Esophagus muscularis mucosa (tissue), 4 donors: ENCODE results near the gene GPC1. TPM values are rescaled to one million over a fixed set of nuclear protein-coding genes. Genes with fewer than 3 reads are reported as not detected.

Experiments used
- DNase-seq: peaks from one replicate; pipeline ENCODE4 v3.0.0-alpha.2; 2017; ENCODE audit errors: extremely low spot score
- H3K27ac ChIP-seq, 4 donors: fragments of 200-600 bp; sonication (generic); replicated peaks in 1 of 4; 1 replicate in 3 of 4; 2 replicates in 1 of 4; pipeline ENCODE4 v1.5.1; 2016 to 2019; ENCODE audit warnings: mild to moderate bottlenecking in 1 of 4
- H3K27me3 ChIP-seq, 4 donors: fragments of 200-600 bp; sonication (generic); one replicate each; pipeline versions ENCODE4 v1.5.1 to v1.6.0; 2016 to 2019
- H3K36me3 ChIP-seq, 4 donors: fragments of 200-600 bp; sonication (generic); one replicate each; pipeline ENCODE4 v1.5.1; 2016 to 2019
- H3K4me1 ChIP-seq, 4 donors: fragments of 200-600 bp; sonication (generic); one replicate each; pipeline ENCODE4 v1.5.1; 2016 to 2019
- H3K4me3 ChIP-seq, 4 donors: fragments of 200-600 bp; sonication (generic); 1 replicate in 2 of 4; 2 replicates in 2 of 4; pipeline ENCODE4 v1.5.1; 2016 to 2019; ENCODE audit warnings: mild to moderate bottlenecking in 4 of 4, moderate library complexity in 1 of 4
- H3K9me3 ChIP-seq, 4 donors: fragments of 200-600 bp; sonication (generic); 1 replicate in 3 of 4; 2 replicates in 1 of 4; pipeline ENCODE4 v1.5.1; 2016 to 2019
- EP300 ChIP-seq: sonication (generic); formaldehyde crosslinking; IDR thresholded peaks from one replicate; pipeline ENCODE4 v1.6.1; 2017; ENCODE audit warnings: antibody characterized with exemption
- POLR2A ChIP-seq: fragments of 450-650 bp; IDR thresholded peaks from one replicate; pipeline ENCODE4 v1.6.1; 2017; ENCODE audit warnings: antibody characterized with exemption, moderate library complexity, mild to moderate bottlenecking, low read depth
- POLR2AphosphoS5 ChIP-seq, 2 donors: sonication (generic); formaldehyde crosslinking; IDR thresholded peaks; one replicate each; pipeline ENCODE4 v1.6.1; 2017; ENCODE audit warnings: antibody characterized with exemption in 2 of 2
- WGBS: methylation state at CpG from one replicate; pipeline ENCODE4 v1.1.5; 2018; 5-methylcytosine and 5-hydroxymethylcytosine counted together
- intact Hi-C: fragments of 100-400 bp; cut with DNase I; formaldehyde crosslinking; loops from one replicate; pipeline ENCODE4 v1.15.1; 2023
- total RNA-seq, 4 donors: library from RNA; depleted of rRNA; stranded (reverse); fragments of >200 nt; gene quantifications; one replicate each; pipeline versions ENCODE4 v1.1.0 to v1.2.1, GENCODE V29; 2016
- TF ChIP-seq, protein P1 (sequence below), 3 experiments: fragments of 200-600 bp in 2 of 3; fragments of 450-650 bp in 1 of 3; sonication (generic) in 2 of 3; IDR thresholded peaks; one replicate each; pipeline ENCODE4 v1.5.1; 2017 to 2019; ENCODE audit warnings: antibody characterized with exemption in 3 of 3, mild to moderate bottlenecking in 2 of 3, moderate library complexity in 1 of 3

Gene GPC1
- total RNA-seq, 4 donors from 2014 or later = 29.1 to 71.5 (median 41.8) TPM

DNA sequence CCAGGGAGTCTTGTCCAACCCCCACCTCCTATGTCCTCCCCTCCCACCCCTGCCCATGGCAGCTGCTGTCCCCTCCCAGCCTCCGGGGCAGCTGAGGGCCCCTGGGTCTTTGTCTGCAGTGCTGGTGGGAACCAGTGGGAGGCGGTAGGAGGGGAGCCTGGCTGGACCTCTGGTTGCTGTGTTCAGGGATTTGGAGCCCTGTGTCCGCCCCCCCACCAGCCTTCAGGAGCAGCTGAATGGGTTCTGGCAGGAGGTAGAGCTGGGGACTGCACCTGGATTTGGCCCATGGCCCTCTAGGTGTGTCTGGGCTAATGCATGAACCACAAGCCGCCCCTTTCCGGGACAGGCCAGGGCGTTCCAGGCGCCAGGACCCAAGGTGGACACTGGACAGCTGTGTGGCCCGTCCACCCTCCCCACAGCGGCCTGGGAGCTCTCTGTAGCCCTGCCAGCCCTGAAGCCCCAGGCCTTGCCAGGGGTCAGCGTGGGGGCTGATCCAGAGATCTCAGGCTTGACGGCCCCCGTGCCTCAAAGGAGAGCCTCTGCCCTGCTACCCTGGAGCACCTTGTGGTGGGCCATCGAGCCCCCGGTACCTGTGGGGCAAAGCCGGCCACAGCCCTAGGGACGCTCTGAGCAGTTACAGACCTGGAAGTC is 25.4 kb downstream of the GPC1 start:
- TF ChIP-seq, protein P1, sequence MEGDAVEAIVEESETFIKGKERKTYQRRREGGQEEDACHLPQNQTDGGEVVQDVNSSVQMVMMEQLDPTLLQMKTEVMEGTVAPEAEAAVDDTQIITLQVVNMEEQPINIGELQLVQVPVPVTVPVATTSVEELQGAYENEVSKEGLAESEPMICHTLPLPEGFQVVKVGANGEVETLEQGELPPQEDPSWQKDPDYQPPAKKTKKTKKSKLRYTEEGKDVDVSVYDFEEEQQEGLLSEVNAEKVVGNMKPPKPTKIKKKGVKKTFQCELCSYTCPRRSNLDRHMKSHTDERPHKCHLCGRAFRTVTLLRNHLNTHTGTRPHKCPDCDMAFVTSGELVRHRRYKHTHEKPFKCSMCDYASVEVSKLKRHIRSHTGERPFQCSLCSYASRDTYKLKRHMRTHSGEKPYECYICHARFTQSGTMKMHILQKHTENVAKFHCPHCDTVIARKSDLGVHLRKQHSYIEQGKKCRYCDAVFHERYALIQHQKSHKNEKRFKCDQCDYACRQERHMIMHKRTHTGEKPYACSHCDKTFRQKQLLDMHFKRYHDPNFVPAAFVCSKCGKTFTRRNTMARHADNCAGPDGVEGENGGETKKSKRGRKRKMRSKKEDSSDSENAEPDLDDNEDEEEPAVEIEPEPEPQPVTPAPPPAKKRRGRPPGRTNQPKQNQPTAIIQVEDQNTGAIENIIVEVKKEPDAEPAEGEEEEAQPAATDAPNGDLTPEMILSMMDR (IDR thresholded peaks at IDR 0.05) = no peak
- TF ChIP-seq POLR2A (no peak), POLR2AphosphoS5 (IDR thresholded peaks at IDR 0.05) (no peak), EP300 (no peak)
- DNase-seq = no peak
- Histone ChIP-seq H3K4me3 (no peak overlapping the region), H3K4me1 (peaks cover 0 to 14% (median 6%) of the 10 kb centered on the region in 4 donors), H3K36me3 (peaks cover 7 to 67% (median 39%) of the 10 kb centered on the region in 4 donors), H3K9me3 (no peaks in the 10 kb centered on the region), H3K27me3 (peaks cover 0 to 8% (median 0%) of the 10 kb centered on the region in 4 donors), H3K27ac (no peak overlapping the region)
- WGBS = 60% methylated on average over 1 of the region's 16 CpGs
- intact Hi-C loops = no loop called here

DNA sequence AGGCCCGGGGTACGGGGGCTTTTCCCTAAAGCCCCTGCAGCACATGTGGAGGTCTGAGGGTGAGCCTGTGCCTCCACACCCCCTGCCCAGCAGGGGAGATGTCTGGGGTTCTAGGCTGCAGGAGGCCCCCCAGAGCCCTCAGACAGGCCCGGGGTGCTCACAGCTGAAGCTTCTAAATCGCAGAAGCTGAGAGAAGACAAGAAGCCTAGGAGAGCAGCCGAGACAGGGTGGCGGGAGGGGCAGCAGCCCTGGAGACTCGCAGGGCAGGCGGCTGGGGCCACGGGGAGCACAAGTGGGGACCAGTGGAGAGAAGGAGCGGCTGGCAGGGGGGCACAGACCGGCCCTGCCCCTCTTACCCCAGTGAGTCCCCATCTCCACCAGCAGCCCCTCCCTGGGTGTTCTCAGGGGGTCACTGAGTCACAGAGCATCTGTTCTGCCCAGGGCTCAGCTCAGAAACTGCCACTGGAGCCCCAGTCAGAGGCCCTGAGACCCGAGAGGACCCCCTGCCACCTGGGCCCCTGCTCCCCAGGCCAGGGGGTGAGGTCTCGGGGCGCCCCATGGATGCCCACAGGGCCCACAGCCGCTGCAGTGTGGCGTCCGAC is 26.1 kb downstream of the GPC1 start:
- TF ChIP-seq, protein P1 (IDR thresholded peaks at IDR 0.05) = no peak
- TF ChIP-seq POLR2AphosphoS5 (IDR thresholded peaks at IDR 0.05) (no peak), EP300 (no peak), POLR2A (no peak)
- Histone ChIP-seq H3K4me1 (peaks cover 0 to 7% (median under 1%) of the 10 kb centered on the region in 4 donors), H3K27me3 (peaks cover 0 to 2% (median 0%) of the 10 kb centered on the region in 4 donors), H3K9me3 (no peaks in the 10 kb centered on the region), H3K27ac (no peak overlapping the region), H3K4me3 (no peak overlapping the region), H3K36me3 (peaks cover 7 to 73% (median 42%) of the 10 kb centered on the region in 4 donors)
- 89% methylated on average over 5 of the region's 17 CpGs for WGBS
- no peak for DNase-seq
- intact Hi-C loops = no loop called here

DNA sequence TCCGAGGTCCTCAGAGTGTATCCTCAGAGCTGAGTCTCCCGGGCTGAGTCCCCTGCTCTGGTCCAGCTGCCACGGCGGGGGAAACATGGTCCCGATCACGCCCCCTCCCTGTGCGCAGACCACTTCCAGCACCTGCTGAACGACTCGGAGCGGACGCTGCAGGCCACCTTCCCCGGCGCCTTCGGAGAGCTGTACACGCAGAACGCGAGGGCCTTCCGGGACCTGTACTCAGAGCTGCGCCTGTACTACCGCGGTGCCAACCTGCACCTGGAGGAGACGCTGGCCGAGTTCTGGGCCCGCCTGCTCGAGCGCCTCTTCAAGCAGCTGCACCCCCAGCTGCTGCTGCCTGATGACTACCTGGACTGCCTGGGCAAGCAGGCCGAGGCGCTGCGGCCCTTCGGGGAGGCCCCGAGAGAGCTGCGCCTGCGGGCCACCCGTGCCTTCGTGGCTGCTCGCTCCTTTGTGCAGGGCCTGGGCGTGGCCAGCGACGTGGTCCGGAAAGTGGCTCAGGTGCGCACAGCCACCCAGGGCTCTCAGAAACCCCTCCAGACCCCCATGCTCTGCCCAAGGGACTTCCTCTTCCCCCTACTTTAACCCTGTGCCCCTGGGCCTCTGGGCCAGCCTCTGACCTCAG is 26.7 kb downstream of the GPC1 start:
- H3K27me3 ChIP-seq = no peaks in the 10 kb centered on the region
- no peak for TF ChIP-seq POLR2A
- no peak for TF ChIP-seq EP300
- H3K4me1 ChIP-seq = peaks cover 0 to under 1% (median 0%) of the 10 kb centered on the region in 4 donors
- no peak overlapping the region for H3K27ac ChIP-seq
- 89% methylated on average over 20 of the region's 41 CpGs for WGBS
- H3K36me3 ChIP-seq = peaks cover 7 to 75% (median 44%) of the 10 kb centered on the region in 4 donors
- H3K9me3 ChIP-seq = no peaks in the 10 kb centered on the region
- DNase-seq = no peak
- intact Hi-C loops = no loop called here
- no peak overlapping the region for H3K4me3 ChIP-seq

DNA sequence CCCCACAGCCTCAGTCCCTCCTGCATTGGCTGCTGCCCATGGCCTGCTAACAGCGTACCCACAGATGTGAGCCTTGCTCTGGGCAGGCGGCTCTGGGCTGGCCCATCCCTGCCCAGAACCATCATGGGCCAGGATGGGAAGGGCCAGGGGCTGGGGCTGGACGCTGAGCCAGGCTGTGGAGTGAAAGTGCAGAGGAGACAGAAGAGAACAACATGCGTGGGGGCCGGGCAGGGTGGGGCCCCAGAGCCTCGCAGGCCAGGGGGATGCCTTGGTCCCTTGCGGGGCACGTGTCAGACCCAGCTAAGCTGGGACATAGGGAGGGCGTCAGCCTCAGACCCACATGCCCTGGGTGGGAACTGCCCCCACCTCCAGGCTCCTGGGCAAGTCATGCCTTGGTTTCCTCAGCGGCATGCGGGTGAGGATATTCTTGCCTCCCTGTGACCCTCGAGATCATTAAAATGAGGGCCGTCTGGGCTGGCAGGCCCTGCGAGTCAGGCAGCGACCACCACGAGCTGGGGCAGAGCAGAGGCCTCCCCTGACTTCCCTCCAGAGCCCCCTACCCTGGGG is 27.3 kb downstream of the GPC1 start:
- intact Hi-C loops = no loop called here
- 94% methylated on average over 7 of the region's 16 CpGs for WGBS
- H3K27ac ChIP-seq = no peak overlapping the region
- DNase-seq = no peak
- H3K36me3 ChIP-seq = peaks cover 7 to 75% (median 44%) of the 10 kb centered on the region in 4 donors
- H3K27me3 ChIP-seq = no peaks in the 10 kb centered on the region
- H3K9me3 ChIP-seq = no peaks in the 10 kb centered on the region
- TF ChIP-seq EP300 = no peak
- TF ChIP-seq, protein P1 (IDR thresholded peaks at IDR 0.05) = no peak
- no peak for TF ChIP-seq POLR2A
- TF ChIP-seq POLR2AphosphoS5 (IDR thresholded peaks at IDR 0.05) = no peak
- H3K4me1 ChIP-seq = no peaks in the 10 kb centered on the region
- no peak overlapping the region for H3K4me3 ChIP-seq

DNA sequence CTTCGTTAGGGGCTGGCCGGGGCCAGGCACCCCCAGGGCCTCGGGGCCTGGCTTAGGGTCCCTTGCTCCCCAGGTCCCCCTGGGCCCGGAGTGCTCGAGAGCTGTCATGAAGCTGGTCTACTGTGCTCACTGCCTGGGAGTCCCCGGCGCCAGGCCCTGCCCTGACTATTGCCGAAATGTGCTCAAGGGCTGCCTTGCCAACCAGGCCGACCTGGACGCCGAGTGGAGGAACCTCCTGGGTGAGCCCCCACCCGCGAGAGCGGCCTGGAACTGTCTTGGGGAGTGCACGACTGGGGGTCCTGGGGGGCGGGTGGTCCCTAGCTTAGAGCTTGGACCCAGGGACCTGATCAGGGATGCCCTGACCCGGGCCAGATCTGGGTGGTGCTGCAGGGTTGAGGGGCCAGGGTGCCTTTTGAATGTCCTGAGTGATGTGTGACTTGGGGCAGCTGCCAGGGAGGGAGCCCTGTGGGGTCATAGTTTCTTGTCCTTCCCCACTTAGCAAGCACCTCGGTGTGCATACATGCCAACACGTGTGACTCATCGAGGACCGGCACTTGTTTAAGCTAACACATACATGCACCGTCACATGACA is 27.9 kb downstream of the GPC1 start:
- H3K4me1 ChIP-seq = no peaks in the 10 kb centered on the region
- no peaks in the 10 kb centered on the region for H3K27me3 ChIP-seq
- TF ChIP-seq POLR2AphosphoS5 (IDR thresholded peaks at IDR 0.05) (no peak), POLR2A (no peak), EP300 (no peak)
- TF ChIP-seq, protein P1 (IDR thresholded peaks at IDR 0.05) = no peak
- no peak overlapping the region for H3K27ac ChIP-seq
- peaks cover 7 to 75% (median 44%) of the 10 kb centered on the region in 4 donors for H3K36me3 ChIP-seq
- H3K9me3 ChIP-seq = no peaks in the 10 kb centered on the region
- no peak overlapping the region for H3K4me3 ChIP-seq
- WGBS = 91% methylated on average over 14 of the region's 22 CpGs
- DNase-seq = no peak
- intact Hi-C loops = no loop called here
